HepG2 (cell line): ENCODE results near the gene C2CD2. TPM values are rescaled to one million over a fixed set of nuclear protein-coding genes. Genes with fewer than 3 reads are reported as not detected.

Source experiments
- ATAC-seq: fragments of 200-7000 bp; cut with Tn5 transposase; 3 replicates; pipeline ENCODE4 v1.9.1; 2020; ENCODE audit warnings: mild to moderate bottlenecking, moderate library complexity
- BruUV-seq: library from RNA; stranded (reverse); fragments of 400-500 nt; replicated peaks from 2 replicates; lab custom pipeline; 2021; lab: Mats Ljungman, UMichigan
- CTCF ChIA-PET: fragments of 300-600 bp; formaldehyde crosslinking; extraction: SDS; loops from one replicate; lab custom pipeline; 2021; ENCODE audit warnings: low total read pairs, inconsistent platforms, low intra/inter-chr PET ratio; lab: Yijun Ruan, JAX
- POLR2A ChIA-PET: fragments of 350-600 bp; sonication (Branson Sonifier 250); formaldehyde crosslinking; loops from one replicate; lab custom pipeline; 2020; ENCODE audit warnings: antibody characterized with exemption, inconsistent platforms; lab: Yijun Ruan, JAX
- DNase-seq: peaks from one replicate; pipeline ENCODE4 v3.0.0-alpha.2; 2015; ENCODE audit warnings: low spot score
- FAIRE-seq: peaks from 3 replicates; lab custom pipeline; 2011; peaks lifted over from hg19 to GRCh38; lab: Jason Lieb, UNC
- H2AFZ ChIP-seq: one replicate; pipeline ENCODE4 v1.6.1; 2011; ENCODE audit warnings: low read length, inconsistent platforms
- H3K27ac ChIP-seq: fragments of 300-600 bp; 3 replicates; pipeline ENCODE4 v1.8.0; 2011; ENCODE audit warnings: mixed run types, mild to moderate bottlenecking, mixed read lengths, low read length, inconsistent platforms; ENCODE audit not compliant: insufficient read depth; ENCODE audit errors: extremely low read length
- H3K27me3 ChIP-seq, 2 experiments: fragments of 200-600 bp in 1 of 2; 2 replicates in 1 of 2; 3 replicates in 1 of 2; pipeline versions ENCODE4 v1.6.0 to v1.8.0; 2011; ENCODE audit warnings: low read length in 2 of 2, mild to moderate bottlenecking in 2 of 2, moderate library complexity in 2 of 2, inconsistent platforms in 1 of 2; ENCODE audit not compliant: insufficient read depth in 2 of 2, control insufficient read depth in 1 of 2
- H3K36me3 ChIP-seq, 2 experiments: fragments of 200-600 bp in 1 of 2; replicated peaks in 1 of 2; 2 replicates in 1 of 2; 3 replicates in 1 of 2; pipeline versions ENCODE4 v1.5.1 to v1.8.0; 2011; ENCODE audit warnings: low read length in 2 of 2, inconsistent platforms in 1 of 2; ENCODE audit not compliant: insufficient read depth in 2 of 2, control insufficient read depth in 1 of 2
- H3K4me1 ChIP-seq: 2 replicates; pipeline ENCODE4 v1.5.1; 2012; ENCODE audit warnings: low read length, inconsistent platforms; ENCODE audit not compliant: insufficient read depth
- H3K4me2 ChIP-seq: 2 replicates; pipeline ENCODE4 v1.6.0; 2011; ENCODE audit warnings: low read depth, low read length, inconsistent platforms
- H3K4me3 ChIP-seq, 3 experiments: fragments of 200-600 bp in 1 of 3; sonication (generic), shearing (Covaris generic) in 1 of 3; replicated peaks in 1 of 3; 2 replicates each; pipeline ENCODE4 v1.5.1; 2011 to 2016; ENCODE audit warnings: low read length in 3 of 3, inconsistent platforms in 2 of 3, low read depth in 2 of 3, mild to moderate bottlenecking in 2 of 3, control low read depth in 1 of 3, mixed read lengths in 1 of 3; ENCODE audit not compliant: insufficient read depth in 1 of 3
- H3K79me2 ChIP-seq: one replicate; pipeline ENCODE4 v1.6.1; 2011; ENCODE audit warnings: low read length, inconsistent platforms; ENCODE audit not compliant: insufficient read depth
- H3K9ac ChIP-seq: 2 replicates; pipeline ENCODE4 v1.6.0; 2011; ENCODE audit warnings: mild to moderate bottlenecking, low read depth, low read length, inconsistent platforms; ENCODE audit not compliant: insufficient read depth
- H3K9me3 ChIP-seq: 2 replicates; pipeline ENCODE4 v1.5.1; 2012; ENCODE audit warnings: mild to moderate bottlenecking, low read length
- H4K20me1 ChIP-seq: 2 replicates; pipeline ENCODE4 v1.6.0; 2011; ENCODE audit warnings: inconsistent platforms, mild to moderate bottlenecking, low read length, moderate library complexity; ENCODE audit not compliant: insufficient read depth
- HNRNPK ChIP-seq: fragments of 200-400 bp; formaldehyde crosslinking; IDR thresholded peaks from 2 replicates; pipeline ENCODE4 v1.6.1; 2018; ENCODE audit warnings: low read length, low read depth, moderate library complexity, mild to moderate bottlenecking; ENCODE audit not compliant: poor library complexity, severe bottlenecking
- MAFK ChIP-seq, 2 experiments: IDR thresholded peaks in 1 of 2; conservative IDR thresholded peaks in 1 of 2; 2 replicates each; pipeline ENCODE4 v1.6.1; 2011; ENCODE audit warnings: improper control_type of control experiment in 2 of 2, low read length in 2 of 2
- THAP11 ChIP-seq: IDR thresholded peaks from 2 replicates; pipeline ENCODE4 v1.6.1; 2016; ENCODE audit warnings: missing biosample characterization, missing genetic modification reagents
- ZSCAN12 ChIP-seq: sonication (generic); formaldehyde crosslinking; IDR thresholded peaks from 2 replicates; pipeline ENCODE4 v1.9.0; 2021; ENCODE audit warnings: mild to moderate bottlenecking, missing genetic modification reagents
- WGBS: methylation state at CpG from one replicate; pipeline ENCODE4 v1.1.6; 2017; ENCODE audit warnings: low lambda C conversion rate; 5-methylcytosine and 5-hydroxymethylcytosine counted together
- in situ Hi-C: cut with HindIII; loops from 2 replicates; pipeline ENCODE4 v1.10.0; 2017; ENCODE audit warnings: low pct_unique_long_range_greater_than_20kb; ENCODE audit not compliant: extremely low pct_ligation_motif_present
- intact Hi-C: fragments of 100-400 bp; cut with micrococcal nuclease; formaldehyde crosslinking; loops from one replicate; pipeline ENCODE4 v1.10.0; 2022; ENCODE audit not compliant: unreplicated experiment
- polyA plus RNA-seq, 8 experiments: library from polyadenylated mRNA; depleted of rRNA in 3 of 8; stranded (reverse) in 7 of 8; unstranded in 1 of 8; fragments of >200 nt; fragmentation: Illumina TruSeq in 4 of 8; extraction: Trizol in 4 of 8; gene quantifications; 2 replicates each; pipeline versions ENCODE4 v1.2.1 to v1.2.3, GENCODE V29; 2011 to 2016; ENCODE audit warnings: low read depth in 4 of 8, missing spikeins in 1 of 8, mixed read lengths in 1 of 8; ENCODE audit not compliant: insufficient read depth in 1 of 8
- total RNA-seq, 5 experiments: library from RNA; depleted of rRNA; stranded (reverse); fragments of >200 nt; fragmentation: Illumina TruSeq; extraction: Trizol; gene quantifications; 2 replicates each; pipeline ENCODE4 v1.2.3, GENCODE V29; 2016; ENCODE audit warnings: low read depth in 1 of 5
- TF ChIP-seq, protein P1 (sequence below): sonication (generic); formaldehyde crosslinking; IDR thresholded peaks from 2 replicates; pipeline ENCODE4 v1.5.0; 2020; ENCODE audit warnings: mild to moderate bottlenecking, missing genetic modification reagents, borderline replicate concordance
- TF ChIP-seq, protein P2 (sequence below): sonication (generic); formaldehyde crosslinking; IDR thresholded peaks from 2 replicates; pipeline ENCODE4 v1.4.0; 2020; ENCODE audit warnings: missing genetic modification reagents

C2CD2 gene
- total and polyA plus RNA-seq, 2 of the 13 experiments (the other 11 are each of a cell fraction or from before 2014, with no cell fraction given): 12.5 to 19.7 TPM

GRCh38 chr21:41850085-41850484 is 103.7 kb downstream of the C2CD2 start (continued):
- TF ChIP-seq ZSCAN12 (CRISPR knock-in tag) (no peak), THAP11 (CRISPR knock-in tag) (no peak)
- TF ChIP-seq, protein P1, sequence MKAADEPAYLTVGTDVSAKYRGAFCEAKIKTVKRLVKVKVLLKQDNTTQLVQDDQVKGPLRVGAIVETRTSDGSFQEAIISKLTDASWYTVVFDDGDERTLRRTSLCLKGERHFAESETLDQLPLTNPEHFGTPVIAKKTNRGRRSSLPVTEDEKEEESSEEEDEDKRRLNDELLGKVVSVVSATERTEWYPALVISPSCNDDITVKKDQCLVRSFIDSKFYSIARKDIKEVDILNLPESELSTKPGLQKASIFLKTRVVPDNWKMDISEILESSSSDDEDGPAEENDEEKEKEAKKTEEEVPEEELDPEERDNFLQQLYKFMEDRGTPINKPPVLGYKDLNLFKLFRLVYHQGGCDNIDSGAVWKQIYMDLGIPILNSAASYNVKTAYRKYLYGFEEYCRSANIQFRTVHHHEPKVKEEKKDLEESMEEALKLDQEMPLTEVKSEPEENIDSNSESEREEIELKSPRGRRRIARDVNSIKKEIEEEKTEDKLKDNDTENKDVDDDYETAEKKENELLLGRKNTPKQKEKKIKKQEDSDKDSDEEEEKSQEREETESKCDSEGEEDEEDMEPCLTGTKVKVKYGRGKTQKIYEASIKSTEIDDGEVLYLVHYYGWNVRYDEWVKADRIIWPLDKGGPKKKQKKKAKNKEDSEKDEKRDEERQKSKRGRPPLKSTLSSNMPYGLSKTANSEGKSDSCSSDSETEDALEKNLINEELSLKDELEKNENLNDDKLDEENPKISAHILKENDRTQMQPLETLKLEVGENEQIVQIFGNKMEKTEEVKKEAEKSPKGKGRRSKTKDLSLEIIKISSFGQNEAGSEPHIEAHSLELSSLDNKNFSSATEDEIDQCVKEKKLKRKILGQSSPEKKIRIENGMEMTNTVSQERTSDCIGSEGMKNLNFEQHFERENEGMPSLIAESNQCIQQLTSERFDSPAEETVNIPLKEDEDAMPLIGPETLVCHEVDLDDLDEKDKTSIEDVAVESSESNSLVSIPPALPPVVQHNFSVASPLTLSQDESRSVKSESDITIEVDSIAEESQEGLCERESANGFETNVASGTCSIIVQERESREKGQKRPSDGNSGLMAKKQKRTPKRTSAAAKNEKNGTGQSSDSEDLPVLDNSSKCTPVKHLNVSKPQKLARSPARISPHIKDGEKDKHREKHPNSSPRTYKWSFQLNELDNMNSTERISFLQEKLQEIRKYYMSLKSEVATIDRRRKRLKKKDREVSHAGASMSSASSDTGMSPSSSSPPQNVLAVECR: no peak
- TF ChIP-seq, all 625 proteins: peak for 0

DNA sequence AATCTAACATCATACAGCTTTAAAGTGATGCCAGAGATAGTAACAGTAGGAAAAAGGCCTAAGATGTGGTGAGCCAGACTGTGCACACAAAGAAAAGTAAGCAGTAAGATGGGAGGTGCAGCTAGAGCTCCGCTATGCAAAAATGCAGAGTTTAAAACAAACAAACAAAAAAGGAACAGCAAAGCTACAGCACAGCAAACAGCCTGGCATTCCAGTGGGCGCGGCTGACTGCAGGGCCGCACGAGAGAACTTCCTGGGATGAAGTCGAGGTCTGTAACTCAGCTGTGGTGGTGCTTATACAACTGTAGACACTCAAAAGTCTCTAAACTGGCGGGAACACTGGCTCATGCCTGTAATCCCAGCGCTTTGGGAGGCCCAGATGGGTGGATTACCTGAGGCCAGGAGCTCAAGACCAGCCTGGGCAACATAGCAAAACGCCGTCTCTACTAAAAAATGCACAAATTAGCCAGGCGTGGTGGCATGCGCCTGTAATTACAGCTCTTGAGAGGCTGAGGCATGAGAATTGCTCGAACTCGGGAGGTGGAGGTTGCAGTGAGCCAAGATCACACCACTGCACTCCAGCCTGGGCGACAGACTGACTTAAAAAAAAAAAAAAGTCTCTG is 104.7 kb downstream of the C2CD2 start:
- Histone ChIP-seq H3K9me3 (no peaks in the 10 kb centered on the region), H3K27me3 (no peaks in the 10 kb centered on the region), H4K20me1 (no peaks in the 10 kb centered on the region), H3K4me1 (no peaks in the 10 kb centered on the region), H3K4me2 (no peak overlapping the region), H3K79me2 (no peaks in the 10 kb centered on the region), H3K36me3 (peaks cover 5 to 12% of the 10 kb centered on the region in 2 experiments; a peak in 4 of 5 replicates), H3K4me3 (no peak overlapping the region), H3K27ac (no peak overlapping the region), H3K9ac (no peak overlapping the region), H2AFZ (no peak overlapping the region)
- BruUV-seq: no TSS peak
- no peak for ATAC-seq
- DNase-seq: no peak
- POLR2A ChIA-PET: no interaction called here
- CTCF ChIA-PET: no interaction called here
- 93% methylated on average over 14 of the region's 15 CpGs for WGBS
- intact Hi-C loops: no loop called here
- FAIRE-seq: no peak
- TF ChIP-seq HNRNPK (no peak), MAFK (conservative IDR thresholded peaks at IDR 0.05 in 1 of 2, IDR thresholded peaks at IDR 0.05 in 1 of 2; ENCODE audit: low read length in 2 of 2) (no peak)
- TF ChIP-seq, protein P2, sequence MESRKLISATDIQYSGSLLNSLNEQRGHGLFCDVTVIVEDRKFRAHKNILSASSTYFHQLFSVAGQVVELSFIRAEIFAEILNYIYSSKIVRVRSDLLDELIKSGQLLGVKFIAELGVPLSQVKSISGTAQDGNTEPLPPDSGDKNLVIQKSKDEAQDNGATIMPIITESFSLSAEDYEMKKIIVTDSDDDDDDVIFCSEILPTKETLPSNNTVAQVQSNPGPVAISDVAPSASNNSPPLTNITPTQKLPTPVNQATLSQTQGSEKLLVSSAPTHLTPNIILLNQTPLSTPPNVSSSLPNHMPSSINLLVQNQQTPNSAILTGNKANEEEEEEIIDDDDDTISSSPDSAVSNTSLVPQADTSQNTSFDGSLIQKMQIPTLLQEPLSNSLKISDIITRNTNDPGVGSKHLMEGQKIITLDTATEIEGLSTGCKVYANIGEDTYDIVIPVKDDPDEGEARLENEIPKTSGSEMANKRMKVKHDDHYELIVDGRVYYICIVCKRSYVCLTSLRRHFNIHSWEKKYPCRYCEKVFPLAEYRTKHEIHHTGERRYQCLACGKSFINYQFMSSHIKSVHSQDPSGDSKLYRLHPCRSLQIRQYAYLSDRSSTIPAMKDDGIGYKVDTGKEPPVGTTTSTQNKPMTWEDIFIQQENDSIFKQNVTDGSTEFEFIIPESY: peak; percentile 76
- in situ Hi-C loops: no loop called here
